GM12873 (cell line): ENCODE results near the gene UCP1.

Experiments
- TF ChIP-seq, protein P1 (sequence below): IDR thresholded peaks from 2 replicates; pipeline ENCODE4 v1.5.1; 2012; ENCODE audit warnings: low read depth, mild to moderate bottlenecking, moderate library complexity, low read length, control low read depth; ENCODE audit not compliant: insufficient read depth; ENCODE audit errors: missing control alignments

Gene UCP1

DNA sequence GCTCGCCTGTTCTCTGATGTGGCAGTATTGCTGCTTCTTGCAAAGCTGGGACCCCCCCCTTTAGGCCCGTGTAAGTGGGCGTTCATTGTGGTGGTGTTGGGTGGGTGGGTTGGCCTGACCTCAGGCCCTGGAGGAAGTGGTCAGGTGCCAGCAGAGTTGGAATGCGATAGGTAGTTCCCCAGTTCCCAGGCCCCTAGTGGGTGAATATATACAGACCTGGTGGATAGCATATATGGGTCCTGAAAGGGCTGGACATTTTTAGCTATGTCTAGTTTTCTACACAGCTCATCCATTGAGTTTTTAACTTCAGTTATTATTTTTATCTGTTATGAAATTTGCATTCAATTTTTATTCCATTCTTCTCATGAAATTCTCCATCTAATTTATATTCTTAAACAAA, 35.8 kb upstream of the UCP1 start:
- TF ChIP-seq, protein P1, sequence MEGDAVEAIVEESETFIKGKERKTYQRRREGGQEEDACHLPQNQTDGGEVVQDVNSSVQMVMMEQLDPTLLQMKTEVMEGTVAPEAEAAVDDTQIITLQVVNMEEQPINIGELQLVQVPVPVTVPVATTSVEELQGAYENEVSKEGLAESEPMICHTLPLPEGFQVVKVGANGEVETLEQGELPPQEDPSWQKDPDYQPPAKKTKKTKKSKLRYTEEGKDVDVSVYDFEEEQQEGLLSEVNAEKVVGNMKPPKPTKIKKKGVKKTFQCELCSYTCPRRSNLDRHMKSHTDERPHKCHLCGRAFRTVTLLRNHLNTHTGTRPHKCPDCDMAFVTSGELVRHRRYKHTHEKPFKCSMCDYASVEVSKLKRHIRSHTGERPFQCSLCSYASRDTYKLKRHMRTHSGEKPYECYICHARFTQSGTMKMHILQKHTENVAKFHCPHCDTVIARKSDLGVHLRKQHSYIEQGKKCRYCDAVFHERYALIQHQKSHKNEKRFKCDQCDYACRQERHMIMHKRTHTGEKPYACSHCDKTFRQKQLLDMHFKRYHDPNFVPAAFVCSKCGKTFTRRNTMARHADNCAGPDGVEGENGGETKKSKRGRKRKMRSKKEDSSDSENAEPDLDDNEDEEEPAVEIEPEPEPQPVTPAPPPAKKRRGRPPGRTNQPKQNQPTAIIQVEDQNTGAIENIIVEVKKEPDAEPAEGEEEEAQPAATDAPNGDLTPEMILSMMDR, result peak; percentile 2

DNA sequence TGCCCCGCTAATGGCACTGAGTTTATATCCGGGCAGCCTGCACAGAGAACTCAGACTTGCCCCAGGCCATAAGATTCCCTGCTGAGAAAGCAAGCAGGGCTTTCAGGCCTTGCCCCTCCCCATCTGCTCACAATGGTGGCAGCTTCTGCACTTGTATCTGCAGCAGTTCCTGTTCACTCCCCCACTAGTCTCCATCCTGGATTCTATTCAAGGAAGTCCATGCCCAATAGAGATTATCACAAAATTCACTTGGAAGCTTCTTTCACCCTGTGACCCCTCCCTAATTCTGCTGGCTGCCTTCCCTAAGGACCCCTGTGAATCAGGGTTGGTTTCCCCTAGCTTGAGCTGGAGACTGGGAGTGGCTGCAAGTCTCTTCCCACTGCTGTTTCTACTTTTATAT, 34.5 kb upstream of the UCP1 start:
- TF ChIP-seq, protein P1, result no peak

DNA sequence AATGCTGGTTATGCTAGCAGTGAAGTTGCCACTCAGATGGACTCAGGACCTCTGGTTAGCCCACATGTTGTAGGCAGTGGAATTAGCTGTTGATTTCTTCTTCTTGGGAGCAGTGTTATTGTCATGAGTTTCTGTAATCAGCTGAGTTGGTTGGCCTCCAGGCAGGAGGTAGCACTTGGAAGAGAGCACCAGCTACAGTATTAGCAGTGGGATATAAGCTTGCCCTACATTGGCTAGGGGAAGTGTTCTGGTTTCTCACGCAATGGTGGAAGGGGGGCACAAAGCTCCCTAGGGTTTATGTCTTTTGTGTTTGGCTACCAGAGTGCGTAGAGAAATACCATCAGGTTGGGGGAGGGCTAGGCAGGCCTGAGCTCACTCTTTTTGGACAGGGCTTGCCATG, 34.0 kb upstream of the UCP1 start:
- TF ChIP-seq, protein P1, result no peak

DNA sequence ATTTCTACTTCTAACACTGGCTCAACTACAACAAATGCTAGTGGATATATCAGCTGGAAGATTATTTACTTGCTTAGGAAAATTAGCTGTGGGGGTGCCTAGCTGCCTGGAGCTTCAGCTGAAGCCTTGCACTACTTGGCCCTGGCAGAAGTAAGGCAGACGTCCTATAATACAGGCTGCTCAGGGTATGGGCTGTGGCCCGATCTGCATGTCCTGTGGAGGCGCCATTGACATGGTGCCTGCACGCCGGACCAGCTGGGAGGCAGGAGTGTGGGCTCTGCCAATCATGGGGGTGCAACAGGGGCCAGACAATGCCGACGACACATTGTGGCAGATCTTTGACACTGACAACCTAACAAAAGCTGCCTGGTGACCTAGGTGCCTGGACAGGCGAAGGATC, 31.6 kb upstream of the UCP1 start:
- TF ChIP-seq, protein P1, result no peak

DNA sequence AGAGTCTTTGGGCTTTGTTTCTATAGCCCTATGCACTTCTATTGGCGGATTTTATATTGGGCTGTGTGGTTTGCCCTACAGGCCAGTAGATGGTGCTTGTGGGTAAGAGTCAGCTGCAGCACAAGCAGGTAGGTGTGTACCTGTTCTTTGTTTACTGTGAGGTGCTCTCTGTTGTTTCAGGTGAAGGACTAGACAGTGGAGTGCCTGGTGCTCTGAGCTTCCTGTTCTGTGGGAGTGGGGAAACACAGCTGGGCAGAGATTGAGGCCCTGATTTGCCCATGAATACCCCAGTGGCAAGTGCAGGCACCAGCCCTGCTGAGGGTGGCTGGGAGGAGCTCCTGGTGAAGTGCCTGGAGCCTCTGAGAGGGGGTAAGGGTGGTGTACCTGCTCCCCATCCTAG, 26.3 kb upstream of the UCP1 start:
- TF ChIP-seq, protein P1, result peak; percentile 72

DNA sequence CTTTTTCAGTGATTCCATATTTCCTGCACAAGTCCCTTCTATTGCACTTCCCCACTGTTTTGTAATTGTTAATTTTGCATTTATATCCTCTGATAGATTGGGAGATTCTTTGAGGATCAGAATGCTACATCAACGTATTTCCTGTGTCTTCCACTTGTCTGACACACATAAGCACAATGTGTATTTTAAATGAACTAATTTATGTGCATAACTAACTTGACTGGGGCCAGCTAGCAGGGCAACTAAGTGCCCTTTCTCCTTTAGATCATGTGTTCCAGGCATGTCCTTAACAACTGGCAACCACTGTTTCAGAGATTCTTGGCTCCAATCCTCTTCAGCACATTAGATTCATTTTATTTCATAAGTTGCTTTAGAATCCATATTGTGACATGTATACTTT, 15.7 kb upstream of the UCP1 start:
- TF ChIP-seq, protein P1, result no peak

DNA sequence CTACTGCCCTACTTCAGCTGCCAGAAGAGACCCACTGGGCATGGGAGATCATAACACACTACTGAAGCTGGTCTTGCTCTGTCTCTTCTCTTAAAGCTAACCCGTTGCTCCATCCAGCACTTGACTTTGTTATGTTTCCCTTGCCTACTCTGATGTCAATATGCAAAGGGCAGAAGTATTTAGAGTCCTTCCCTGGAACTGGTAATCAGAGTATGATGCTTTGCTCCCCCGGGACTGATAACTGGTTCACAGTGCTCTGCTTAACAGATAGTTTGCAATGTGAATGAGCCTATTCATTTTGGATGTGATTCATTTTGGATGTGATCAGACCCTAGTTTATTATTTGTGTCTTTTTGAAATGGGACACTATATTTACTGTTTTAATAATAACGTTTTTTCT, 12.3 kb upstream of the UCP1 start:
- TF ChIP-seq, protein P1, result no peak
